ENCODE measurements around the gene MYOF. TPM values are rescaled to one million over a fixed set of nuclear protein-coding genes. Genes with fewer than 3 reads are reported as not detected.

The MYOF gene
- total RNA-seq, 3 donors from 2014 or later, result 55.0 to 90.7 (median 85.5) TPM

- H3K36me3 ChIP-seq (ENCODE audit: low read depth), result no peaks in the 10 kb centered on the region
- no peak for ATAC-seq
- H3K9me3 ChIP-seq, result no peaks in the 10 kb centered on the region
- H3K4me1 ChIP-seq (ENCODE audit: low read depth), result no peaks in the 10 kb centered on the region
- intact Hi-C loops (cut with DNase I, micrococcal nuclease), result no loop called here
- no peak for DNase-seq
- no peak for TF ChIP-seq CTCF (IDR thresholded peaks at IDR 0.05)
- no peak overlapping the region for H3K4me3 ChIP-seq
Observed at GRCh38 chr10:93280121-93280698, 201.9 kb downstream of the MYOF start.

GRCh38 chr10:93277360-93277759 lies 204.8 kb downstream of the MYOF start:
- no peak for ATAC-seq
- no peak overlapping the region for H3K4me3 ChIP-seq
- no peaks in the 10 kb centered on the region for H3K9me3 ChIP-seq
- no peaks in the 10 kb centered on the region for H3K4me1 ChIP-seq (ENCODE audit: low read depth)
- H3K36me3 ChIP-seq (ENCODE audit: low read depth), result no peaks in the 10 kb centered on the region
- intact Hi-C loops (cut with DNase I, micrococcal nuclease), result no loop called here
- TF ChIP-seq CTCF (IDR thresholded peaks at IDR 0.05), result no peak
- no peak for DNase-seq

- Histone ChIP-seq H3K9me3 (no peaks in the 10 kb centered on the region), H3K4me1 (ENCODE audit: low read depth) (no peaks in the 10 kb centered on the region), H3K4me3 (no peak overlapping the region), H3K36me3 (ENCODE audit: low read depth) (no peaks in the 10 kb centered on the region)
- ATAC-seq (no peak), DNase-seq (no peak)
- intact Hi-C loops (cut with DNase I, micrococcal nuclease), result no loop called here
- TF ChIP-seq CTCF (IDR thresholded peaks at IDR 0.05), result no peak
Observed at GRCh38 chr10:93274419-93274818, 207.7 kb downstream of the MYOF start.

DNA sequence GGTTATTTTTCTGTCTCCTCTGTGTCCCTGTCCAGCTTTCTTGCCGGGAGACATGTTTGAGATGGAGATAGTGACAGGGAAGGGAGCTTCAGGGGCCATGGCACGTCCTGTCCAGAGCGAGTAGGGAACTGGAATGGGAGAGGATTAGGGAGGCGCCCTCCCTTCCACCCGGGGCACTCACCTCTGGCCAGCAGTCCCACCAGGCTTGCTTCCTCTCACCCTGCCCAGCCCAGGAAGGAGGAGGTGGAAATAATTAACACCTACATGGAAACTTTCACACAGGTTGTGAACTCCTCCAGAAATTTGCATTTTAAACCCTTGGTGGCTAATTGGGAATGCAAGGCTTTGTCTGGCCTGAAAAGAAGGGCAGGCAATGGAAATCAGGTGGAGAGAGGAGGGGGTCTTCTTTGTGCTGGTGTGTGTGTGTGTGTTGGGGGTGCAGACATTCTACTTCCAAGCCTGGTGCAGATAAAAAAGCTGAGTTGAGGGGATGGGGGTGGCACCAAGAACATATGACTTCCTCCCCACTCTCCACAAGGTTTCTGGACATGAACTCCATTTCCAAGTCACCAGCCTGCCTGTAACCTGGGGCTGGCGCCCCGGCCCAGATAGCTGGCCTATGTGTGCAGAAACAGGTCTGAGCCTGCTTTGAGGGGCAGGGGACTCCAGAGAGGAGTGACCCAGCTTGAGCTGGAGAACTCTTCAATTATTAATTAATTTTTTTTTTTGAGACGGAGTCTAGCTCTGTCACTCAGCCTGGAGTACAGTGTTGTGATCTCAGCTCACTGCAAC lies 209.1 kb downstream of the MYOF start:
- no peaks in the 10 kb centered on the region for H3K36me3 ChIP-seq (ENCODE audit: low read depth)
- DNase-seq (no peak), ATAC-seq (no peak)
- no peak overlapping the region for H3K4me3 ChIP-seq
- intact Hi-C loops (cut with DNase I, micrococcal nuclease), result no loop called here
- H3K4me1 ChIP-seq (ENCODE audit: low read depth), result no peaks in the 10 kb centered on the region
- no peaks in the 10 kb centered on the region for H3K9me3 ChIP-seq
- no peak for TF ChIP-seq CTCF (IDR thresholded peaks at IDR 0.05)

DNA sequence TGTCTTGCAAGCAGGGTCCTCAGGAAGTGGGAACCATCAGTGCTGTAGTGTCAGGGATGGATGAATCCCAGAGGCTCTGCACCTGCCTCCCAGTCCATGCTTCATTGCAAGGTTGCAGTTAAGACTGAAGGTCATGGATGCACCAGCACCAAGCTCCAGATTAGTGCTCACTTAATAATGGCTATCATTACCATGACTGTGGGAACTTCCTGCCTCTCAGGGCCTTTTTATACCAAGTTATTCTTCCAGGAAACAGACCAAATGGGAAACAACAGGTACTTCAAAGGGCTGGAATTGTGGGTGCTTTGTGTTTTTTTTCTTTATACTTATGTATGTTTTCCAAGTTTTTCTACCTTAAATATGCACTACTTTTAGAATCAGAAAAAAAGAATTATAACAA lies 210.8 kb downstream of the MYOF start:
- no peak for ATAC-seq
- intact Hi-C loops (cut with DNase I, micrococcal nuclease), result no loop called here
- Histone ChIP-seq H3K36me3 (ENCODE audit: low read depth) (no peaks in the 10 kb centered on the region), H3K9me3 (no peaks in the 10 kb centered on the region), H3K4me1 (ENCODE audit: low read depth) (no peaks in the 10 kb centered on the region), H3K4me3 (no peak overlapping the region)
- no peak for DNase-seq
- no peak for TF ChIP-seq CTCF (IDR thresholded peaks at IDR 0.05)
